OCI-LY7 (cell line): ENCODE measurements around the gene TBC1D8. TPM values are rescaled to one million over a fixed set of nuclear protein-coding genes. Genes with fewer than 3 reads are reported as not detected.

Experiments used
- BruUV-seq: library from RNA; stranded (reverse); fragments of 400-500 nt; replicated peaks from 2 replicates; lab custom pipeline; 2021; lab: Mats Ljungman, UMichigan
- CTCF ChIA-PET: fragments of 300-600 bp; sonication (Branson Sonifier 250); formaldehyde crosslinking; loops from one replicate; lab custom pipeline; 2022; ENCODE audit warnings: antibody characterized with exemption; ENCODE audit not compliant: unreplicated experiment; lab: Charles Lee
- POLR2A ChIA-PET: fragments of 300-600 bp; sonication (Branson Sonifier 250); formaldehyde crosslinking; loops from one replicate; lab custom pipeline; 2022; ENCODE audit warnings: antibody characterized with exemption; lab: Charles Lee
- DNase-seq: peaks from one replicate; pipeline ENCODE4 v3.0.0-alpha.2; 2015; ENCODE audit warnings: low spot score
- H2AFZ ChIP-seq: fragments of 200-600 bp; sonication (generic), shearing (Covaris generic); 2 replicates; pipeline ENCODE4 v1.6.1; 2014; ENCODE audit warnings: mild to moderate bottlenecking, antibody characterized with exemption, low read length, moderate library complexity
- H3K27ac ChIP-seq: fragments of 200-600 bp; sonication (generic); 2 replicates; pipeline ENCODE4 v1.5.1; 2014; ENCODE audit warnings: mixed run types, low read depth, mild to moderate bottlenecking, moderate library complexity, low read length, inconsistent platforms; ENCODE audit not compliant: poor library complexity, severe bottlenecking
- H3K36me3 ChIP-seq: fragments of 200-600 bp; sonication (generic); 2 replicates; pipeline ENCODE4 v1.6.1; 2014; ENCODE audit warnings: mild to moderate bottlenecking, antibody characterized with exemption, low read length, moderate library complexity, mixed read lengths; ENCODE audit not compliant: insufficient read depth
- H3K4me1 ChIP-seq: fragments of 200-600 bp; sonication (generic); 2 replicates; pipeline ENCODE4 v1.5.1; 2014; ENCODE audit warnings: mild to moderate bottlenecking, low read length; ENCODE audit not compliant: insufficient read depth, poor library complexity, severe bottlenecking
- H3K4me2 ChIP-seq: fragments of 200-600 bp; sonication (generic); 2 replicates; pipeline ENCODE4 v1.6.1; 2014; ENCODE audit warnings: mild to moderate bottlenecking, low read length
- H3K4me3 ChIP-seq: fragments of 200-600 bp; sonication (generic); 2 replicates; pipeline ENCODE4 v1.5.1; 2014; ENCODE audit warnings: mild to moderate bottlenecking, low read depth, low read length; ENCODE audit not compliant: poor library complexity, severe bottlenecking
- H3K79me2 ChIP-seq: fragments of 200-600 bp; sonication (generic); 2 replicates; pipeline ENCODE4 v1.6.1; 2016; ENCODE audit warnings: low read depth, mild to moderate bottlenecking, low read length, moderate library complexity, mixed read lengths; ENCODE audit not compliant: insufficient read depth
- H3K9me2 ChIP-seq: fragments of 200-600 bp; sonication (generic); 2 replicates; pipeline ENCODE4 v1.6.1; 2016; ENCODE audit warnings: mild to moderate bottlenecking, low read length, mixed read lengths; ENCODE audit not compliant: insufficient read depth
- H3K9me3 ChIP-seq: fragments of 200-600 bp; sonication (generic); 2 replicates; pipeline ENCODE4 v1.6.1; 2014; ENCODE audit warnings: mild to moderate bottlenecking, mixed run types, low read length, mixed read lengths
- H4K20me1 ChIP-seq: fragments of 200-600 bp; sonication (generic); 2 replicates; pipeline ENCODE4 v1.6.1; 2014; ENCODE audit warnings: mild to moderate bottlenecking, antibody characterized with exemption, low read length, moderate library complexity, mixed read lengths; ENCODE audit not compliant: insufficient read depth
- CTCF ChIP-seq: fragments of 200-600 bp; sonication (generic); conservative IDR thresholded peaks from 2 replicates; pipeline ENCODE4 v1.5.1; 2014; ENCODE audit warnings: mild to moderate bottlenecking, antibody characterized with exemption, low read length, moderate library complexity, mixed read lengths
- EZH2phosphoT487 ChIP-seq: fragments of 200-600 bp; sonication (generic); IDR thresholded peaks from 2 replicates; pipeline ENCODE4 v1.6.1; 2018; ENCODE audit warnings: low read depth, borderline replicate concordance, mild to moderate bottlenecking, mixed run types, antibody characterized with exemption, low read length, moderate library complexity, mixed read lengths
- intact Hi-C: fragments of 100-400 bp; cut with micrococcal nuclease; formaldehyde crosslinking; loops from one replicate; pipeline ENCODE4 v1.10.0; 2022; ENCODE audit not compliant: unreplicated experiment
- total RNA-seq, 2 experiments: library from RNA; depleted of rRNA in 1 of 2; stranded (reverse); fragments of >200 nt in 1 of 2; shearing (Covaris generic) in 1 of 2; gene quantifications; 2 replicates each; pipeline ENCODE4 v1.2.3, GENCODE V29; 2014 to 2022

The TBC1D8 gene
- total RNA-seq, 2 experiments from 2014 or later: 0.22 to 0.49 TPM

DNA sequence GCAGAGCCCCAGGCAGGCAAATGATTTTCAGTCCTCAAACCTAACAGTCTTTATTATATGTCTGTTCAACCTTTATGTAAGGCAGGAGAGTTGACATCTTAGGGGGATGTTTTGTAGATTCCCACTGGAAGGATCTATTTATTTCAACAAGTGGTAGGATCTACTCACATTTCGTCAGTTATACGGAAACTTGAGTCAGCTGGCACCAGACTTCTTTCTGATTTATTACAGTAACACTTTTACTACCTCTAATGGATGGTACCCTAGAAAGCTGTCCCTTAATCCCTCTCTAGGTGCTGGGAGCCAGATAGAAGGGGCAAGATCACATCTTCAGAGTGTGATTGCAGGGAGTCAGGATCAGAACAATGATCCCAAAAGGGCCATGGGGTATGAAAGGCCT lies 151.2 kb downstream of the TBC1D8 start:
- DNase-seq: no peak
- TF ChIP-seq EZH2phosphoT487: no peak
- no peak for TF ChIP-seq CTCF
- no peaks in the 10 kb centered on the region for H3K9me2 ChIP-seq
- H3K4me2 ChIP-seq: no peak overlapping the region
- ChIA-PET CTCF (no interaction called here), POLR2A (no interaction called here)
- H3K4me1 ChIP-seq: peaks cover 23% of the 10 kb centered on the region
- no peak overlapping the region for H3K27ac ChIP-seq
- H3K9me3 ChIP-seq: no peaks in the 10 kb centered on the region
- H4K20me1 ChIP-seq: peaks cover 22% of the 10 kb centered on the region; the same call in 1 of the 2 replicates
- no TSS peak for BruUV-seq
- H2AFZ ChIP-seq: no peak overlapping the region
- H3K4me3 ChIP-seq: no peak overlapping the region
- H3K79me2 ChIP-seq: peaks cover 29% of the 10 kb centered on the region
- intact Hi-C loops: no loop called here
- peaks cover 28% of the 10 kb centered on the region for H3K36me3 ChIP-seq

GRCh38 chr2:100998235-100998573 lies 153.0 kb downstream of the TBC1D8 start:
- no TSS peak for BruUV-seq
- TF ChIP-seq EZH2phosphoT487 (no peak), CTCF (no peak)
- Histone ChIP-seq H3K9me2 (no peaks in the 10 kb centered on the region), H3K4me1 (peaks cover 5% of the 10 kb centered on the region), H3K27ac (no peak overlapping the region), H2AFZ (no peak overlapping the region), H3K9me3 (no peaks in the 10 kb centered on the region), H4K20me1 (peaks cover 6% of the 10 kb centered on the region; the same call in 1 of the 2 replicates), H3K36me3 (peaks cover 10% of the 10 kb centered on the region), H3K4me3 (no peak overlapping the region), H3K79me2 (peaks cover 11% of the 10 kb centered on the region), H3K4me2 (no peak overlapping the region)
- ChIA-PET POLR2A (no interaction called here), CTCF (no interaction called here)
- intact Hi-C loops: no loop called here
- no peak for DNase-seq

DNA sequence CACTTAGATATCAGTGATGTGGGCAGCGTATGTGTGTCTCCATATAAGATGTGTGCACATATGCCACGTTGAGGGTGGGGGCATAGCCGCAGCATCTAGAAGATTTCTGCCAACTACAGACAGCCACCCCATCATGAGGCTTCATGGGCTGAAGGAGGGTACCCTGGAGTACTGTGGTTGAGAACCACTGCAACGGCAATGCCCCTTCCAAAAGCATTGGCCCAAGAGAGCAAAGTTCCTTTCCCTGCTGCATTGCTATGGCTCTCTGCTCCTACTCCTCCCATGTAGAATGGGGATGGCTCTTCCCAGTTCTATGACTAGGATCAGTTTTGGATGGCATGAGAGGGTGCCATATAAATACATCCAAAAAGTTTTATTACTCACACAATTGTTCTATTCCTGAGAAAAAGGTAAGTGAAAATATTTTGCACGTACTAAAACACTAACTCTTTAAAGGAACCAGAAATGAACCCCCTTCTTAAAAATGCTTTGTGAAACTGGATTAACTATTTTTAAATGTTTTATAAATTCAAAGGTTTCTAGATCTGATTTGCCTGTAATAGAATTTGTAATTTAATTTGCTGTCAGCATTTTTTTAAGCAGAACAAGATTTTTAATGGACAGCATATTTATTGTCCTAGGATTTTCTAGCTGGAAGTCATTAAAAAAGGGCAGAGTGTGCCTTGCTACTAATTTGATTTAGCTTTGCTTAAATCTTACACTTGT lies 153.5 kb downstream of the TBC1D8 start:
- Histone ChIP-seq H3K27ac (no peak overlapping the region), H2AFZ (no peak overlapping the region), H3K79me2 (peaks cover 6% of the 10 kb centered on the region), H3K36me3 (peaks cover 4% of the 10 kb centered on the region), H3K4me1 (peaks cover 5% of the 10 kb centered on the region), H3K4me2 (no peak overlapping the region), H3K9me2 (no peaks in the 10 kb centered on the region), H4K20me1 (peaks cover under 1% of the 10 kb centered on the region; the same call in 1 of the 2 replicates), H3K9me3 (no peaks in the 10 kb centered on the region), H3K4me3 (no peak overlapping the region)
- CTCF ChIA-PET: no interaction called here
- BruUV-seq: no TSS peak
- no peak for DNase-seq
- POLR2A ChIA-PET: no interaction called here
- intact Hi-C loops: no loop called here
- no peak for TF ChIP-seq CTCF
- no peak for TF ChIP-seq EZH2phosphoT487
